ENCODE measurements around the gene TCHP.
"Not testable (repeated sequence)": the region's sequence is repeated elsewhere in the genome, so short reads cannot be mapped to it uniquely, and the experiment has no call there.

Gene TCHP

DNA sequence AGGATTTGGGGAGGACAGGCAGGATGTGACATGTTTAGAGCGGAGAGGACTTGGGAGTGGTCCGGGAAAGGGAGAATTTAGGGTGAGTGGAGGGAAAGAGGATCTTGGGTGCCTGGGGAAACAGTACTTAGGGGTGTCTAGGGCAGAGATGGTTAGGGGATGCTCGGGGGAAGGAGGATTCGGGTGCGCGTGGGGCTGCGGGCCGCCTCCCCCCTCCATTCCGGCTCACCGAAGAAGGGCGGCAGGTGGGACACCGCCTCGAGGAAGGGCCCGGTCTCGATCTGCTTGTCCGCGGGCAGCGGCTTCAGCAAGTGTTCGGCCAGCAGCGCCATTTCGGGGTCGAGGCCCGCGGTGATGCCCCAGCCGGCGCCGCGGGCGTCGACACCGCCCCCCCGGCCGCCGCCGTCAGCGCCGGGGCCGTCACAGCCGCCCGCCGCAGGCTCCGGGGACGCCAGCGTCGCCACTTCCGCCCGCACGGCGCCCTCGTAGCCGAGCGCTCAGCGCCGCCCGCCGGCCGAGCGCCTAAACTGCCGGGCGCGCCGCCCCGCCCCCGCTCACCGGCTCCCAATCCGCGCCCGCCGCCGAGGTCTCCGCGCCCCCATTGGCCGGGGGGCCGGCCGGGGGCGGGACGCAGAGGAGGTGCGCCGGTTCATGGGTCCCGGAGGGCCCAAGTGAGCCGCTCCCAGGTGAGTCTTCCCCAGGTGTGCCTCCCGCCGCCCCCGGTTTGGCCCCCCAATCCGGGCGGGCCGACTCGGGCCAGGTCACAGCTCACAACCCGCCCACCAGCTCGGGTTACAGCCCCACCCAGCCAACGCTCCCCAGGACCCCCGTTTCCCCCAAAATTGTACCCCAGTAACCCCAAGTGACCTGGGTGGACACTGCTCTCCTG is 19.8 kb upstream of the TCHP start, which contains the start of gene GLTP:
Gene GLTP (minus strand): TSS at position 499 of the 889 bp plus-strand sequence. CDS start 167 bp downstream, at position 332.
- peak; percentile 80 for DNase-seq

DNA sequence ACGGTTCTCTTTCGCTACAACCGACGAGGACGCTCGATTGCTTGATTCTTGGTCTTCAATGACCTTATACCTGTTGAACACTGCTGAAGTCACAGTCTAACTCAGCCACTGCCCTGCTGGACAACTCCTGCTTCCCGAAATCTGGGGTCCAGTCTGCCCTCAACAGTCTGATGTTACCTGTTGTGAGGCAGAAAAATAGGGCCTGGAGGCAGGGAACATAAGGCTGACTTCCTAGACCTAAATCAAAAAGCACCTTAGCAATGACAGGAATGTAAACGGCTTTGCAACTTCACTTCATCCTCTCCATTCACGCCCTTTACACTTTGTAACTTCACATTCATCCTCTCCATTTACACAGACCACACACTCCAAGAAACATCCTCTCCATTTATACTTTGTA is 19.1 kb upstream of the TCHP start:
- no peak for DNase-seq

GRCh38 chr12:109881752-109882151 is 18.3 kb upstream of the TCHP start:
- DNase-seq, result no peak

DNA sequence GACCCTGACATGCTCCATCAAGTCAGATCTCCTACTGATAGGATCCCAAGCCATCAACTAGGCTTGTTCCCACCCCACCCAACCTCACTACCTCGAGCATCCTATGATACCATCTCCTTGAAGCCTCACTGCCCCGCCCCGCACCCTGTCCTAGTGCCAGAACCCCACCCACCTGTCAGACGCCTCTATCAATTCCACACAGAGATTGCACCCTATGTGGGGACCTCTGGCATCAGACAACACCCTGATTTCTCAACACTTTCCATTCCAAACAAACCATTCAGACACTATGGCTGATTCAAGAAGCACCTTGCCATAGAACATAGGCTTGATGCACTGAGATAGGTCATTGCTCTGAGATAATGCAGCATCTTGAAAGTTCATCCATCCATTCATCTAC is 16.6 kb upstream of the TCHP start:
- no peak for DNase-seq

DNA sequence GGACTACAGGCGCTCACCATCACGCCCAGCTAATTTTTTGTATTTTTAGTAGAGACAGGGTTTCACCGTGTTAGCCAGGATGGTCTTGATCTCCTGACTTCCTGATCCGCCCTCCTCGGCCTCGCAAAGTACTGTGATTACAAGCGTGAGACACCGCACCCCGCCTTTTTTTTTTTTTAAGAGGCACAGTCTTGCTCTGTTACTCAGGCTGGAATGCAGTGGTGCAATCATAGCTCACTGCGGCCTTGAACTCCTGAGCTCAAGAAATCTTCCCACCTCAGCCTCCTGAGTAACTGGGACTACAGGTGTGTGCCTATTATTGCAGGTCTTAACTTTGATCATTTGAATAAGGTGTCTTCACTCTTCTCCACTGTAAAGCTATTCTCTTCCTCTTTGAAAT is 14.5 kb upstream of the TCHP start:
- DNase-seq, result peak; percentile 40

- DNase-seq, result peak; percentile 98
Measured at GRCh38 chr12:109888179-109889020, 11.7 kb upstream of the TCHP start.

DNA sequence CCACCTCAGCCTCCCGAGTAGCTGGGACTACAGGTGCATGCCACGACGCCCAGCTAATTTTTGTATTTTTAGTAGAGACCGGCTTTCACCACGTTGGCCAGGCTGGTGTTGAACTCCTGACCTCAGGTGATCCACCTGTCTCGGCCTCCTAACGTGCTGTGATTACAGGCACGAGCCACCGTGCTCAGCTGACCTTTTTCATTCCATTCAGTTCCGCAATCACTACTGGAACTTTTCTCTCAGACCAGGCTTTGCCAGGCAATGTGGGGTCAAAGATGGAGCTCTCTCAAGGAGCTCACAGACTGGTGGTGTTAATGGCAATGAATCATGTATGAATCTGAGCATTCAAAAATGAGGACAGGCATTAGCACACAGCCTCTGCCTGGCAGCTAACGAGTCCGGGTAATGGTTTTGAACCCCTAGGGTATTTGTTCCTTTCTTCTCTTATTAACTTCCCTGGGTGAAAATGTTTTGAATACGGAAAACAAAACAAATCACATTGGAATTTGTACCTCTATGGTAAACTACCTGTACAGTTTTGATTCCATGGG is 9.4 kb upstream of the TCHP start:
- no peak for DNase-seq

- not testable (repeated sequence) for DNase-seq
Measured at GRCh38 chr12:109891731-109892130, 8.3 kb upstream of the TCHP start.

- DNase-seq, result no peak
Measured at GRCh38 chr12:109892165-109892715, 7.8 kb upstream of the TCHP start.

DNA sequence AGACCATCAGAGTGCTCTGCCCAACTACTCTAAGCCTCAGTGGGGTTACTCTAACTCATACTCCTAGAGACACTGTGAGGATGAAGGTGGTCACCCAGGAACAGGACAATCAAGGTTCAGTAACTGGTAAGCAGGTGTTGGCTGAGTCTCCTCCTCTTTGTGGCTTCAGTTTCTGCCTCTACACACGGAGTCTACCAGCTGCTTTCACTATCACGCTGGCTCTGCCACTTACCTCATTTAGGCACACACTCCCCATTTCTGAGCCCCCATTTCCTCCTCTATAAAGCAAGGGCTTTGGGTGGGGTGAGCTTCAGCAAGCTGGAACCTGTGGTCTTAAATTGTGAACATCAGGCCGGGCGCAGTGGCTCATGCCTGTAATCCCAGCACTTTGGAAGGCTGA is 7.3 kb upstream of the TCHP start:
- no peak for DNase-seq

GRCh38 chr12:109893261-109893995 is 6.6 kb upstream of the TCHP start:
- DNase-seq, result no peak

DNA sequence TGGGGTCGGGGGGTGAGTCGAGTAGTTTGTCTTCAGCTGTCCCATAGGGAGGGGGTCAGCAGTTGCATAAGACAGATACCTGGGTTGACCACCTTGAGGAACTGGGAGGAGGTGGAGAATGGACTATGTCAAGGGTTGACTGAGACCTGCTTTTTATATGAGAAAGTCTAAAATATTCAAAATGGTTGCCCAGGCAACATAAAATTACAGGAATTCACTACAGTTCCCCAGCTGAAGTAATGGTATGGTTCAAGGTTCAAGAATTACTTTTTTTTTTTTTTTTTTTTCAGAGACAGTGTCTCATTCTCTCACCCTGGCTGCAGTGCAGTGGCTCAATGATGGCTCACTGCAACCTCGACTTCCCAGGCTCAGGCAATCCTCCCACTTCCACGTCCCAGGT is 5.1 kb upstream of the TCHP start:
- DNase-seq, result no peak

- DNase-seq, result no peak
Measured at GRCh38 chr12:109896188-109896587, 3.9 kb upstream of the TCHP start.

GRCh38 chr12:109897029-109897428 is 3.0 kb upstream of the TCHP start:
- no peak for DNase-seq

DNA sequence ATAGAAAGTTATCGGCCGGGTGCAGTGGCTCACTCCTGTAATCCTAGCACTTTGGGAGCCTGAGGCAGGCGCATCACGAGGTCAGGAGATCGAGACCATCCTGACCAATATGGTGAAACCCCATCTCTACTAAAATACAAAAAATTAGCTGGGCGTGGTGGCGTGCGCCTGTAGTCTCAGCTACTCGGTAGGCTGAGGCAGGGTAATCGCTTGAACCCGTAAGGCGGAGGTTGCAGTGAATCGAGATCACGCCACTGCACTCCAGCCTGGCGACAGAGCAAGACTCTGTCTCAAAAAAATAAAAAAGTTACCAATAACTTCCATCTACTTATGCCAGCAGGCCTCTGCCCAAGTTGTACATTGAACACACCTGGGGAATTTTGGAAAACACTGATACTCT is 729 bp upstream of the TCHP start:
- DNase-seq, result not testable (repeated sequence)

GRCh38 chr12:109900752-109901580 is 892 bp downstream of the TCHP start:
- DNase-seq, result no peak

- no peak for DNase-seq
Measured at GRCh38 chr12:109902891-109903418, 2.9 kb downstream of the TCHP start.

DNA sequence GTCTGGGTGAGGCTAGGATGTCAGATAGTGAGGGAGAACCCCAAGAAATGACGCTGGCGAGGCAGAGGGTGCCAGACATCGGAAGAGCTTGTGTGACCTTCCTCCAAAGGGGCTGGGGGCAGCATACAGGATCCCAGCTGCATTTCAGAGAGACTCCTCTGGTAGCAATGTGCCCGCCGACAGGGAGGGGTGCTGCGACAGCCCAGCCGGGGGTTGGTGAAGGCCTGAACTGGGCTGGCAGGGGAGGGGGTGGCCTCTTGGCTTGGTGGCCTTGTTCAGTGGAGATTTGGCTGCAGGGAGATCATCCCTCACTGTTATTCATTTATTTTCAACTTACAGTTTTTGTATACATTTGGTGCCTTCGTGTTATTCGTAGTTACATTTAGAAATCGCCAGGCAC is 5.2 kb downstream of the TCHP start:
- no peak for DNase-seq

GRCh38 chr12:109910254-109910968 is 10.3 kb downstream of the TCHP start:
- no peak for DNase-seq

DNA sequence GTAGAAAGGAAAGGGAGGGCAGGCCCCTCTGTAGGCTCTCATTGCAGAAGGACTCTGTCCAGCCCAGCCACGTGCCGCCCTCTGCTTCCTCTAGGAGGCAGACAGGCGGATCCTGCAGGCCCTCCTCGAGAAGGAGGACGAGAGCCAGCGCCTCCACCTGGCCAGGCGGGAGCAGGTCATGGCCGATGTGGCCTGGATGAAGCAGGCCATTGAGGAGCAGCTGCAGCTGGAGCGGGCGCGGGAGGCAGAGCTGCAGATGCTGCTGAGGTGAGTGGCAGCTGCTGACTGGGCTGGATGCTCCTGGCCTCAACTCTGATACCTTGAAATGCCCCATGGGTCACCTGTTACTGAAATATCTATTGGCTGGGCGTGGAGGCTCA is 10.9 kb downstream of the TCHP start:
- DNase-seq, result peak; percentile 58
